ENCODE data around the gene TPM3.

Gene TPM3

DNA sequence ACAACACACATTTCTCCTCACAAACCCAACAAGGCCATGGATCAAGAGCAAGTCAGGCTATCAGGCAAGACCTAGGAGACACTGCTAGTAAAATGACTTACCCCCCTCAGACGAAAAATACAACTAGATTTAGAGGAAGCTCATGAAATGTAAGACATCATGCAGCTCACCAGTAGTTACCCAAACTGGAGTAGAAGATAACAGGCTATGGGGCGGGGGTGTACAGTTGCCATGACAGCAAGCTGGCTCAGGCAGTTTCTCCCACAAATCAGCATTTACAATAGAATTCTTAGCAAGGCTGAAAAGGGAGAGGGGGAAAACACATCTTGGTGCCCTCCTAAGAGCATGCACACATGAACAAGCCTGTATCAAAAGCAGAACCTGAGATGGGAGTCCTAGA lies 13.9 kb downstream of the TPM3 start:
- peaks cover 47% of the 10 kb centered on the region for H3K36me3 Mint-ChIP-seq (ENCODE audit: low read depth)
- no peaks in the 10 kb centered on the region for H3K9me3 Mint-ChIP-seq
- H3K27me3 Mint-ChIP-seq (ENCODE audit: low read depth), result no peaks in the 10 kb centered on the region
- TF ChIP-seq, protein P1, sequence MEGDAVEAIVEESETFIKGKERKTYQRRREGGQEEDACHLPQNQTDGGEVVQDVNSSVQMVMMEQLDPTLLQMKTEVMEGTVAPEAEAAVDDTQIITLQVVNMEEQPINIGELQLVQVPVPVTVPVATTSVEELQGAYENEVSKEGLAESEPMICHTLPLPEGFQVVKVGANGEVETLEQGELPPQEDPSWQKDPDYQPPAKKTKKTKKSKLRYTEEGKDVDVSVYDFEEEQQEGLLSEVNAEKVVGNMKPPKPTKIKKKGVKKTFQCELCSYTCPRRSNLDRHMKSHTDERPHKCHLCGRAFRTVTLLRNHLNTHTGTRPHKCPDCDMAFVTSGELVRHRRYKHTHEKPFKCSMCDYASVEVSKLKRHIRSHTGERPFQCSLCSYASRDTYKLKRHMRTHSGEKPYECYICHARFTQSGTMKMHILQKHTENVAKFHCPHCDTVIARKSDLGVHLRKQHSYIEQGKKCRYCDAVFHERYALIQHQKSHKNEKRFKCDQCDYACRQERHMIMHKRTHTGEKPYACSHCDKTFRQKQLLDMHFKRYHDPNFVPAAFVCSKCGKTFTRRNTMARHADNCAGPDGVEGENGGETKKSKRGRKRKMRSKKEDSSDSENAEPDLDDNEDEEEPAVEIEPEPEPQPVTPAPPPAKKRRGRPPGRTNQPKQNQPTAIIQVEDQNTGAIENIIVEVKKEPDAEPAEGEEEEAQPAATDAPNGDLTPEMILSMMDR (IDR thresholded peaks at IDR 0.05; ENCODE audit: unreplicated experiment in 3 of 3), result no peak
- H3K4me3 Mint-ChIP-seq, result peak overlapping the region in 2 of 3 experiments; percentile 20 to 50
- peaks cover 57% of the 10 kb centered on the region for H3K4me1 Mint-ChIP-seq
- H3K27ac Mint-ChIP-seq, result peak overlapping the region; percentile 19 to 51 (median 36)

DNA sequence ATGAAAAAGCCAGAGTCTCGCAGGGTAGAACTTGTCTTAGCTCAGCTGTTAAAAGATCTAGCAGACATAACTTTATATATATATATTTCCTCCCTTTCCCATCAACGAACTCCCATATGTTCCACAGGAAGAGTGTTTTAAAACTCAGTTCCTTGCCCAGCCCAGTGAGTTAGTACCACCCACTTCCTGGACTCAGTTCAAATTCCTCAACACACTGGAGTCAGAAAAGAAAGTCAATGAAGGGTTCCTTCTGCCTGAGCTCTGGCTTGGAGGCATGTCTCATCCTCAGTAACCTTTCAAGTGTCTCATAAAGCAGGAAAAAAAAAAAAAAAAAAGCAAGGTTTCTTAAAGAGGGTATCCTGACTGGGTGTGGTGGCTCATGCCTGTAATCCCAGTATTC lies 15.6 kb downstream of the TPM3 start:
- Mint-ChIP-seq H3K36me3 (ENCODE audit: low read depth) (peaks cover 64% of the 10 kb centered on the region), H3K4me1 (peaks cover 45% of the 10 kb centered on the region), H3K9me3 (no peaks in the 10 kb centered on the region), H3K4me3 (peak overlapping the region in 1 of 3 experiments; percentile 6), H3K27ac (peak overlapping the region; percentile 13 to 44 (median 17)), H3K27me3 (ENCODE audit: low read depth) (no peaks in the 10 kb centered on the region)
- TF ChIP-seq, protein P1 (IDR thresholded peaks at IDR 0.05; ENCODE audit: unreplicated experiment in 3 of 3), result no peak

DNA sequence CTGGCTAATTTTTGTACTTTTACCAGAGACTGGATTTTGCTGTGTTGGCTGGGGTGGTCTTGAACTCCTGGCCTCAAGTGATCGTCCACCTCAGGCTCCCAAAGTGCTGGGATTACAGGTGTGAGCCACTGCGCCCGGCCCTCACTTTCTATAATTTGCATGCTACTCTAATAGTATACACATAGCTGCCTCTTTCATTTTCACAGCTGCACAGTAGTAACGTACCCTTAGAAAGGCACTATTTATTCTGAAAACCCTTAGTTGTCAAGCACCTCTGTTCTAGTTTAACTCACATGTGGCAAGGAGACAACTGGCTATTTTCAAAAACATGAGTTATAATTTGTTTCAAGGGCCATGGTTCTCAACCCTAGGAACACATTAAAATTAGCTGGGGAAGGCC lies 17.2 kb downstream of the TPM3 start:
- TF ChIP-seq, protein P1 (IDR thresholded peaks at IDR 0.05; ENCODE audit: unreplicated experiment in 3 of 3), result no peak
- H3K27me3 Mint-ChIP-seq (ENCODE audit: low read depth), result no peaks in the 10 kb centered on the region
- no peak overlapping the region for H3K4me3 Mint-ChIP-seq
- peaks cover 75% of the 10 kb centered on the region for H3K36me3 Mint-ChIP-seq (ENCODE audit: low read depth)
- peaks cover 31% of the 10 kb centered on the region for H3K4me1 Mint-ChIP-seq
- no peak overlapping the region for H3K27ac Mint-ChIP-seq
- H3K9me3 Mint-ChIP-seq, result no peaks in the 10 kb centered on the region

DNA sequence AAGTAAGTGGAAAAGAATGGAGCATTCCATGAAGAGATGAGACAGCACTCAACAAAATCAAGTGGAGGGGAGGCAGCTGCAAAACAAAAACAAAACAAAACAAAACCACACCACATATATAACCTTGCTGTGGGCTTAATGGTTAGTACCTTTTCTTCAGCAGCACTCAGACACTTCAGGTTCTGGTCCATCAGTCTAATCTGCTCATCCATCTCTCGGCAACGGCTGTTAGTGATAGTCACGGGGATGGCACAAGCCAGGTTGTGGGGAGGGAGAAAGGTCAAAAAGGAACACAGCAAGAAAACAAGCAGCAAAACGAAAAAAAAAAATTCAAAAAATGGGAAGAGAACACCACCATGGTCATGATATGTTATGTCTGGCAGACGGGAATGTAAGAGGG lies 20.0 kb downstream of the TPM3 start:
- no peaks in the 10 kb centered on the region for H3K27me3 Mint-ChIP-seq (ENCODE audit: low read depth)
- no peaks in the 10 kb centered on the region for H3K9me3 Mint-ChIP-seq

DNA sequence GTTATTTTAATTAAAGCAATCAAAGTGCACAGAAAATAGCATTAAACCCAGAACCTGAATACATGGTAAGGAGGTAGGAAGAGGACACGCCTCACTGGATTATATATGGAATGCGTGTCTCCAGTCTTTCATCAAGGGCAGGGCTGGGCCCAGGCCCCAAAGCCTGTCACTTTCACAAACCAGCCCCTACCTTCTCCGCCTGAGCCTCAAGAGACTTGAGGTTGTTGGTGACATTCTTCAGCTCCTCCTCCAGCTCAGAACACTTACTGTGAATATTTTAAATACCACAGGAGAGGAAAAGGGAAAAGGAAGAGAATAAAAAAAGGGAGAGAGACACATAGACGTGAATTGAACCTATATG lies 20.7 kb downstream of the TPM3 start:
- no peaks in the 10 kb centered on the region for H3K27me3 Mint-ChIP-seq (ENCODE audit: low read depth)
- H3K36me3 Mint-ChIP-seq (ENCODE audit: low read depth), result peaks cover 75% of the 10 kb centered on the region
- H3K27ac Mint-ChIP-seq, result no peak overlapping the region
- TF ChIP-seq, protein P1 (IDR thresholded peaks at IDR 0.05; ENCODE audit: unreplicated experiment in 3 of 3), result no peak
- H3K9me3 Mint-ChIP-seq, result no peaks in the 10 kb centered on the region
- peaks cover 3% of the 10 kb centered on the region for H3K4me1 Mint-ChIP-seq
- H3K4me3 Mint-ChIP-seq, result no peak overlapping the region

More for the DNA sequence above, 20.0 kb downstream of the TPM3 start:
- Mint-ChIP-seq H3K36me3 (ENCODE audit: low read depth) (peaks cover 76% of the 10 kb centered on the region), H3K4me3 (no peak overlapping the region), H3K27ac (no peak overlapping the region), H3K4me1 (peaks cover 7% of the 10 kb centered on the region)
- TF ChIP-seq, protein P1 (IDR thresholded peaks at IDR 0.05; ENCODE audit: unreplicated experiment in 3 of 3), result no peak

DNA sequence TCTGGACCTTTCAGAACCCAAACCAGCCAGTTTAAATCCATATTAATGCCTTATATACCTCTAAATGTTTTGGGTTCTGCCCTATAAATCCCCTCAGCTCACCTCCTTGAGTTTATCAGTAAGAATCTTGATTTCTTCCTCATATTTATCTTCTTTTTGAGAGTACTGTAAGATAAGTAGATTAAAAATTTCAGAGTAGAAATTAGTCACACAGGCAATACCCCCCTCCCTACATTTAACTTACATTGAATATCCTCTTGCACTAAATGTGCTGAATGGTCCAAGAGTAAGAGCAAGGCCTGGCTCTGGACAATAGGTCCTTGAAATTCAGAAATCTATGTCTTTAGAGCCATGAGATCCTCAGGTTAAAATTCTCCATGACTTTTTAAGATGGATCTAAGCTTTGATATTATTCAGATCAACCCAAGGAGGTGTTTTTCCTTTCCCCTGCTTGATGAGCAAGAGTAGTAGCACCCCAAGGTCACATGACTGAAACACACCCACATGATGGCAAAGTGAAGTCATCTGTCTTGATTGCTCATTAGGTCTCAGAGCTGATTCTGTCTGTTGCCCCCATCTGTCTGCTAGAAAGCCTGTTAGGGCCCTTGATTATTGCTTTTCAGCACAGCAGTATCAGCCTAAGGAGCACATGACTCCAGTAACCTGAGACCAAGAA lies 21.2 kb downstream of the TPM3 start:
- H3K36me3 Mint-ChIP-seq (ENCODE audit: low read depth), result peaks cover 75% of the 10 kb centered on the region
- H3K4me1 Mint-ChIP-seq, result no peaks in the 10 kb centered on the region
- TF ChIP-seq, protein P1 (IDR thresholded peaks at IDR 0.05; ENCODE audit: unreplicated experiment in 3 of 3), result no peak
- no peak overlapping the region for H3K4me3 Mint-ChIP-seq
- H3K9me3 Mint-ChIP-seq, result no peaks in the 10 kb centered on the region
- no peaks in the 10 kb centered on the region for H3K27me3 Mint-ChIP-seq (ENCODE audit: low read depth)
- H3K27ac Mint-ChIP-seq, result no peak overlapping the region
